Tibial nerve (tissue), 4 donors: ENCODE data around the gene FAT1. TPM values are rescaled to one million over a fixed set of nuclear protein-coding genes. Genes with fewer than 3 reads are reported as not detected.

ENCODE experiments used
- DNase-seq, 2 donors: peaks; one replicate each; pipeline ENCODE4 v3.0.0-alpha.2; 2019; ENCODE audit warnings: low spot score in 2 of 2
- H3K27ac ChIP-seq, 4 donors: fragments of 200-600 bp; sonication (generic) in 3 of 4; one replicate each; pipeline ENCODE4 v1.5.1; 2017 to 2019; ENCODE audit warnings: mild to moderate bottlenecking in 1 of 4
- H3K27me3 ChIP-seq, 2 donors: fragments of 200-600 bp; sonication (generic) in 1 of 2; one replicate each; pipeline versions ENCODE4 v1.5.1 to v1.6.0; 2017 to 2019
- H3K36me3 ChIP-seq, 3 donors: fragments of 200-600 bp; sonication (generic); one replicate each; pipeline ENCODE4 v1.5.1; 2018 to 2019
- H3K4me1 ChIP-seq, 4 donors: fragments of 200-600 bp; sonication (generic) in 3 of 4; one replicate each; pipeline ENCODE4 v1.5.1; 2017 to 2019
- H3K4me3 ChIP-seq, 4 donors: fragments of 200-600 bp; sonication (generic) in 3 of 4; one replicate each; pipeline ENCODE4 v1.5.1; 2017 to 2019; ENCODE audit warnings: mild to moderate bottlenecking in 1 of 4, moderate library complexity in 1 of 4
- H3K9me3 ChIP-seq, 4 donors: fragments of 200-600 bp; sonication (generic) in 3 of 4; one replicate each; pipeline ENCODE4 v1.5.1; 2017 to 2019
- CTCF ChIP-seq, 5 experiments: fragments of 200-600 bp in 3 of 5; fragments of 450-650 bp in 2 of 5; sonication (generic) in 3 of 5; IDR thresholded peaks; one replicate each; pipeline ENCODE4 v1.5.1; 2016 to 2019; ENCODE audit warnings: antibody characterized with exemption in 5 of 5, mild to moderate bottlenecking in 3 of 5, moderate library complexity in 2 of 5
- EP300 ChIP-seq, 2 donors: sonication (generic); formaldehyde crosslinking; IDR thresholded peaks; one replicate each; pipeline ENCODE4 v1.6.1; 2017; ENCODE audit warnings: antibody characterized with exemption in 2 of 2, mild to moderate bottlenecking in 1 of 2
- POLR2A ChIP-seq, 2 donors: fragments of 450-650 bp; IDR thresholded peaks; one replicate each; pipeline ENCODE4 v1.6.1; 2017; ENCODE audit warnings: antibody characterized with exemption in 2 of 2, mild to moderate bottlenecking in 2 of 2, moderate library complexity in 2 of 2
- WGBS, 2 donors: methylation state at CpG; one replicate each; pipeline ENCODE4 v1.1.5; 2018; 5-methylcytosine and 5-hydroxymethylcytosine counted together
- total RNA-seq, 4 donors: library from RNA; depleted of rRNA; stranded (reverse); fragments of >200 nt; gene quantifications; one replicate each; pipeline ENCODE4 v1.1.0, GENCODE V29; 2016

FAT1 gene
- total RNA-seq, 4 donors from 2014 or later, result 85.2 to 119 (median 91.6) TPM

- H3K36me3 ChIP-seq, result no peaks in the 10 kb centered on the region
- no peaks in the 10 kb centered on the region for H3K4me1 ChIP-seq
- DNase-seq, result no peak
- no peaks in the 10 kb centered on the region for H3K27me3 ChIP-seq
- no peak overlapping the region for H3K4me3 ChIP-seq
- H3K27ac ChIP-seq, result no peak overlapping the region
- no peak for TF ChIP-seq EP300 (IDR thresholded peaks at IDR 0.05)
- no peak for TF ChIP-seq CTCF (IDR thresholded peaks at IDR 0.05)
- no peak for TF ChIP-seq POLR2A (IDR thresholded peaks at IDR 0.05)
- H3K9me3 ChIP-seq, result no peaks in the 10 kb centered on the region
- 89 to 93% methylated on average over 6 of the region's 6 CpGs for WGBS, 2 donors
Observed at GRCh38 chr4:186752325-186752724, 28.7 kb upstream of the FAT1 start.

- Histone ChIP-seq H3K27me3 (no peaks in the 10 kb centered on the region), H3K36me3 (no peaks in the 10 kb centered on the region), H3K4me3 (no peak overlapping the region), H3K27ac (no peak overlapping the region), H3K4me1 (no peaks in the 10 kb centered on the region), H3K9me3 (no peaks in the 10 kb centered on the region)
- no peak for DNase-seq
- TF ChIP-seq POLR2A (IDR thresholded peaks at IDR 0.05) (no peak), CTCF (IDR thresholded peaks at IDR 0.05) (no peak), EP300 (IDR thresholded peaks at IDR 0.05) (no peak)
- 83 to 90% methylated on average over 13 to 15 of the region's 15 CpGs for WGBS, 2 donors
Observed at GRCh38 chr4:186749611-186750281, 26.1 kb upstream of the FAT1 start.

- Histone ChIP-seq H3K36me3 (no peaks in the 10 kb centered on the region), H3K4me3 (no peak overlapping the region), H3K9me3 (no peaks in the 10 kb centered on the region), H3K27ac (no peak overlapping the region), H3K4me1 (peaks cover 0 to 3% (median 0%) of the 10 kb centered on the region in 4 donors), H3K27me3 (no peaks in the 10 kb centered on the region)
- no peak for DNase-seq
- 86 to 90% methylated on average over 6 of the region's 6 CpGs for WGBS, 2 donors
- TF ChIP-seq EP300 (IDR thresholded peaks at IDR 0.05) (no peak), POLR2A (IDR thresholded peaks at IDR 0.05) (no peak), CTCF (IDR thresholded peaks at IDR 0.05) (no peak)
Observed at GRCh38 chr4:186746581-186746980, 22.9 kb upstream of the FAT1 start.

GRCh38 chr4:186743261-186743660 lies 19.6 kb upstream of the FAT1 start:
- Histone ChIP-seq H3K4me1 (peaks cover 0 to 3% (median 0%) of the 10 kb centered on the region in 4 donors), H3K9me3 (no peaks in the 10 kb centered on the region), H3K27me3 (no peaks in the 10 kb centered on the region), H3K27ac (no peak overlapping the region), H3K4me3 (no peak overlapping the region), H3K36me3 (no peaks in the 10 kb centered on the region)
- TF ChIP-seq POLR2A (IDR thresholded peaks at IDR 0.05), result no peak
- no peak for TF ChIP-seq CTCF (IDR thresholded peaks at IDR 0.05)
- no peak for TF ChIP-seq EP300 (IDR thresholded peaks at IDR 0.05)
- WGBS, 2 donors, result 52 to 55% methylated on average over 10 of the region's 10 CpGs
- no peak for DNase-seq

GRCh38 chr4:186740822-186741221 lies 17.2 kb upstream of the FAT1 start:
- WGBS, 2 donors, result 88 to 90% methylated on average over 6 of the region's 6 CpGs
- H3K36me3 ChIP-seq, result no peaks in the 10 kb centered on the region
- H3K4me3 ChIP-seq, result no peak overlapping the region
- DNase-seq, result no peak
- H3K9me3 ChIP-seq, result no peaks in the 10 kb centered on the region
- no peaks in the 10 kb centered on the region for H3K27me3 ChIP-seq
- peaks cover 0 to 3% (median 0%) of the 10 kb centered on the region in 4 donors for H3K4me1 ChIP-seq
- H3K27ac ChIP-seq, result no peak overlapping the region
- no peak for TF ChIP-seq CTCF (IDR thresholded peaks at IDR 0.05)
- no peak for TF ChIP-seq EP300 (IDR thresholded peaks at IDR 0.05)
- no peak for TF ChIP-seq POLR2A (IDR thresholded peaks at IDR 0.05)
